ENCODE results near the gene LRRC8D. TPM values are rescaled to one million over a fixed set of nuclear protein-coding genes. Genes with fewer than 3 reads are reported as not detected.

LRRC8D gene
- total and polyA plus RNA-seq, 9 of the 15 experiments (the other 6 are each of a cell fraction or from before 2014, with no cell fraction given): 3.4 to 53.9 (median 15.9) TPM

GRCh38 chr1:89901957-89902669, 81.3 kb downstream of the LRRC8D start (continued):
- TF ChIP-seq FOXK1 (CRISPR knock-in tag; IDR thresholded peaks at IDR 0.05; ENCODE audit: borderline replicate concordance): no peak
- no peak for TF ChIP-seq SMARCA5 (IDR thresholded peaks at IDR 0.05)
- no peak for TF ChIP-seq TCFL5 (CRISPR knock-in tag; conservative IDR thresholded peaks at IDR 0.05)
- TF ChIP-seq LEF1 (IDR thresholded peaks at IDR 0.05): peak; percentile 92
- TF ChIP-seq KLF16 (IDR thresholded peaks at IDR 0.05): peak; percentile 98
- no peak for TF ChIP-seq ZBTB49 (CRISPR knock-in tag; IDR thresholded peaks at IDR 0.05; ENCODE audit: borderline replicate concordance)
- no peak for TF ChIP-seq HDAC6 (IDR thresholded peaks at IDR 0.05; ENCODE audit: low read depth, low read length)
- no peak for TF ChIP-seq ZNF511 (CRISPR knock-in tag; IDR thresholded peaks at IDR 0.05)
- TF ChIP-seq FOXP1 (CRISPR knock-in tag; IDR thresholded peaks at IDR 0.05): no peak
- TF ChIP-seq ZNF23 (CRISPR knock-in tag; IDR thresholded peaks at IDR 0.05): no peak
- TF ChIP-seq GATAD2A (IDR thresholded peaks at IDR 0.05): 0 out of 2 replicates have a peak, but pooled peaks have one; percentile 59
- peak; percentile 25 to 81; a peak in 1 of 4 replicates for TF ChIP-seq MLLT1 (IDR thresholded peaks at IDR 0.05)
- TF ChIP-seq E4F1 (CRISPR knock-in tag; IDR thresholded peaks at IDR 0.05; ENCODE audit: borderline replicate concordance): no peak
- TF ChIP-seq BCOR (IDR thresholded peaks at IDR 0.05): peak; percentile 37; the same call in 1 of the 2 replicates
- no peak for TF ChIP-seq NFE2L1 (tag; IDR thresholded peaks at IDR 0.05; ENCODE audit: borderline replicate concordance, low read depth)
- 0 out of 2 replicates have a peak, but pooled peaks have one; percentile 17 for TF ChIP-seq HIVEP1 (CRISPR knock-in tag; IDR thresholded peaks at IDR 0.05)
- no peak for TF ChIP-seq AFF1 (IDR thresholded peaks at IDR 0.05; ENCODE audit: low read depth in 1 of 2, partially characterized antibody in 2 of 2)
